ENCODE measurements around the gene CDC5L.

- TF ChIP-seq CTCF (optimal IDR thresholded peaks at IDR 0.05 in 1 of 3, IDR thresholded peaks at IDR 0.05 in 1 of 3, conservative IDR thresholded peaks at IDR 0.05 in 1 of 3; ENCODE audit: extremely low read depth in 1 of 3, insufficient read depth in 2 of 3, low read length in 3 of 3), result no peak
- TF ChIP-seq EZH2 (IDR thresholded peaks at IDR 0.05; ENCODE audit: low read length), result no peak
These were observed 55.4 kb downstream of the CDC5L start for GRCh38 chr6:44442833-44443444.
